ENCODE measurements around the gene BTBD16. TPM values are rescaled to one million over a fixed set of nuclear protein-coding genes. Genes with fewer than 3 reads are reported as not detected.

Gene BTBD16
- total RNA-seq, 1 experiment from 2014 or later: 0.82 TPM

GRCh38 chr10:122348935-122349361 lies 77.9 kb downstream of the BTBD16 start:
- no TSS peak for BruUV-seq (replicated peaks)
- peaks cover 12% of the 10 kb centered on the region for H3K4me1 ChIP-seq (ENCODE audit: control insufficient read depth, insufficient read depth, low read length)
- no peak for DNase-seq (ENCODE audit: low read depth, low spot score)
- no peak overlapping the region for H3K4me3 ChIP-seq (ENCODE audit: low read depth in 2 of 2, low read length in 2 of 2)
- ChIA-PET CTCF (no interaction called here), POLR2A (no interaction called here)
- peaks cover 6% of the 10 kb centered on the region; the same call in 1 of the 2 replicates for H3K9me3 ChIP-seq (ENCODE audit: control insufficient read depth, insufficient read depth, low read depth, low read length)
- no peak overlapping the region for H3K27ac ChIP-seq (ENCODE audit: low read length)
- no peak for TF ChIP-seq TCF7L2 (IDR thresholded peaks at IDR 0.05; ENCODE audit: low read depth, low read length)
- TF ChIP-seq, protein P1, sequence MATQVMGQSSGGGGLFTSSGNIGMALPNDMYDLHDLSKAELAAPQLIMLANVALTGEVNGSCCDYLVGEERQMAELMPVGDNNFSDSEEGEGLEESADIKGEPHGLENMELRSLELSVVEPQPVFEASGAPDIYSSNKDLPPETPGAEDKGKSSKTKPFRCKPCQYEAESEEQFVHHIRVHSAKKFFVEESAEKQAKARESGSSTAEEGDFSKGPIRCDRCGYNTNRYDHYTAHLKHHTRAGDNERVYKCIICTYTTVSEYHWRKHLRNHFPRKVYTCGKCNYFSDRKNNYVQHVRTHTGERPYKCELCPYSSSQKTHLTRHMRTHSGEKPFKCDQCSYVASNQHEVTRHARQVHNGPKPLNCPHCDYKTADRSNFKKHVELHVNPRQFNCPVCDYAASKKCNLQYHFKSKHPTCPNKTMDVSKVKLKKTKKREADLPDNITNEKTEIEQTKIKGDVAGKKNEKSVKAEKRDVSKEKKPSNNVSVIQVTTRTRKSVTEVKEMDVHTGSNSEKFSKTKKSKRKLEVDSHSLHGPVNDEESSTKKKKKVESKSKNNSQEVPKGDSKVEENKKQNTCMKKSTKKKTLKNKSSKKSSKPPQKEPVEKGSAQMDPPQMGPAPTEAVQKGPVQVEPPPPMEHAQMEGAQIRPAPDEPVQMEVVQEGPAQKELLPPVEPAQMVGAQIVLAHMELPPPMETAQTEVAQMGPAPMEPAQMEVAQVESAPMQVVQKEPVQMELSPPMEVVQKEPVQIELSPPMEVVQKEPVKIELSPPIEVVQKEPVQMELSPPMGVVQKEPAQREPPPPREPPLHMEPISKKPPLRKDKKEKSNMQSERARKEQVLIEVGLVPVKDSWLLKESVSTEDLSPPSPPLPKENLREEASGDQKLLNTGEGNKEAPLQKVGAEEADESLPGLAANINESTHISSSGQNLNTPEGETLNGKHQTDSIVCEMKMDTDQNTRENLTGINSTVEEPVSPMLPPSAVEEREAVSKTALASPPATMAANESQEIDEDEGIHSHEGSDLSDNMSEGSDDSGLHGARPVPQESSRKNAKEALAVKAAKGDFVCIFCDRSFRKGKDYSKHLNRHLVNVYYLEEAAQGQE (IDR thresholded peaks at IDR 0.05; ENCODE audit: insufficient read depth in 1 of 2, low read depth in 2 of 2, low read length in 1 of 2): no peak
- ATAC-seq: no peak
- H3K36me3 ChIP-seq (ENCODE audit: control insufficient read depth, insufficient read depth, low read length): no peaks in the 10 kb centered on the region
- H3K27me3 ChIP-seq (ENCODE audit: control insufficient read depth, insufficient read depth, low read length): no peaks in the 10 kb centered on the region
- intact Hi-C loops (cut with micrococcal nuclease; ENCODE audit: unreplicated experiment) (no loop called here), in situ Hi-C loops (cut with HindIII; ENCODE audit: low pct_unique_long_range_greater_than_20kb, low sequenced_read_pairs) (no loop called here)

DNA sequence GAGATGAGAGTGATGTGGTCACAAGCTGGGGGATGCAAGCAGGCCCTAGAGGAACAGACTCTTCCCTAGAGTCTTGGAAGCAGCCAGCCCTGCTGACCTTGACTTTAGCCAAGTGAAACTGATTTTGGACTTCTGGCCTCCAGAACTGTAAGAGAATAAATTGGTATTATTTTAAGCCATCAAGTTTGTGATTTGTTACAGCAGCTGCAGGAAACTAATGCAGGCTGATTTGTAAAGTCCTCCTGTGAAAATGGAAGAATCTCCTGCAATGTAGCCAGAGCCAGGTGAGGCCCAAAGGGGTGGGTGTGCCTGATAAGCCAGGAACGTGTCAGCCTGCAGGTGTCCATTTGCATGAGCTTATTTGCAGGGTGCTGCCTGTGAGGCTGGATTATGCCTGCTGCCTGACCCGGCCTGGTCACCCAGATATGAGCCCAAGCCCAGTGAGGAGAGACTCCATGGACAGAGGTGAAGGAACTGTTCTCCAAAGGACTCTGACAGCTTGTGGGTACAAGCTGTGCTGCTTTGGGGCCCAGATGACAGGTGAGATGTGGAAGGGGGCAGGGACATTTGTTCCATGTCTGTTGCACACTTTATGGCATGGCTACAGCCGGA lies 78.8 kb downstream of the BTBD16 start:
- BruUV-seq (replicated peaks): no TSS peak

DNA sequence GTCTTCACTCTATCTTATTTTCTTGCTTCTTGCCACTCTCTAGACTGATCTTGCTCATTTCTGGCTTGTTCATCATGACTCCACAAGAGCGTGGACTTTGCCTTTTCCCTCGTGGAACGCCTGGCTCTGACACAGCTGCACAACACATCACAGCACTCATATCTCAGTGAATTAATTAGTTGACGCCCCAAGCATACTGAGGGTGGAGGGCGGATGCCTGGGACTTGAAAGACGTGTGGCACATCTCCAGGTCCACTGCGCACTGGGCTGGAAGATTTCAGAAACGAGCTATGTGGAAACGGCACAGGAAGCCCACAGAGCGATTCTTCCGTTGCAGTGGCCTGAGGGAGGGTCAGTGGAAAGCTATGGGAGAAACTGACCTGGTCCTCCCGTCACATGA lies 79.8 kb downstream of the BTBD16 start:
- no TSS peak for BruUV-seq (replicated peaks)
- Histone ChIP-seq H3K27ac (ENCODE audit: low read length) (no peak overlapping the region), H3K4me3 (ENCODE audit: low read depth in 2 of 2, low read length in 2 of 2) (no peak overlapping the region), H3K36me3 (ENCODE audit: control insufficient read depth, insufficient read depth, low read length) (no peaks in the 10 kb centered on the region), H3K9me3 (ENCODE audit: control insufficient read depth, insufficient read depth, low read depth, low read length) (peaks cover 4% of the 10 kb centered on the region; the same call in 1 of the 2 replicates), H3K4me1 (ENCODE audit: control insufficient read depth, insufficient read depth, low read length) (0 out of 2 replicates have a peak, but pooled peaks cover 3% of the 10 kb centered on the region), H3K27me3 (ENCODE audit: control insufficient read depth, insufficient read depth, low read length) (no peaks in the 10 kb centered on the region)
- DNase-seq (ENCODE audit: low read depth, low spot score): no peak
- in situ Hi-C loops (cut with HindIII; ENCODE audit: low pct_unique_long_range_greater_than_20kb, low sequenced_read_pairs) (no loop called here), intact Hi-C loops (cut with micrococcal nuclease; ENCODE audit: unreplicated experiment) (no loop called here)
- no peak for ATAC-seq
- ChIA-PET POLR2A (no interaction called here), CTCF (no interaction called here)
- TF ChIP-seq TCF7L2 (IDR thresholded peaks at IDR 0.05; ENCODE audit: low read depth, low read length): no peak
- TF ChIP-seq POLR2AphosphoS5 (IDR thresholded peaks at IDR 0.05; ENCODE audit: low read depth, low read length): no peak
- TF ChIP-seq, protein P2, sequence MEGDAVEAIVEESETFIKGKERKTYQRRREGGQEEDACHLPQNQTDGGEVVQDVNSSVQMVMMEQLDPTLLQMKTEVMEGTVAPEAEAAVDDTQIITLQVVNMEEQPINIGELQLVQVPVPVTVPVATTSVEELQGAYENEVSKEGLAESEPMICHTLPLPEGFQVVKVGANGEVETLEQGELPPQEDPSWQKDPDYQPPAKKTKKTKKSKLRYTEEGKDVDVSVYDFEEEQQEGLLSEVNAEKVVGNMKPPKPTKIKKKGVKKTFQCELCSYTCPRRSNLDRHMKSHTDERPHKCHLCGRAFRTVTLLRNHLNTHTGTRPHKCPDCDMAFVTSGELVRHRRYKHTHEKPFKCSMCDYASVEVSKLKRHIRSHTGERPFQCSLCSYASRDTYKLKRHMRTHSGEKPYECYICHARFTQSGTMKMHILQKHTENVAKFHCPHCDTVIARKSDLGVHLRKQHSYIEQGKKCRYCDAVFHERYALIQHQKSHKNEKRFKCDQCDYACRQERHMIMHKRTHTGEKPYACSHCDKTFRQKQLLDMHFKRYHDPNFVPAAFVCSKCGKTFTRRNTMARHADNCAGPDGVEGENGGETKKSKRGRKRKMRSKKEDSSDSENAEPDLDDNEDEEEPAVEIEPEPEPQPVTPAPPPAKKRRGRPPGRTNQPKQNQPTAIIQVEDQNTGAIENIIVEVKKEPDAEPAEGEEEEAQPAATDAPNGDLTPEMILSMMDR (IDR thresholded peaks at IDR 0.05): no peak
- TF ChIP-seq SIN3A (IDR thresholded peaks at IDR 0.05; ENCODE audit: borderline replicate concordance, insufficient read depth, low read depth, low read length): no peak
- TF ChIP-seq, protein P1 (IDR thresholded peaks at IDR 0.05; ENCODE audit: insufficient read depth in 1 of 2, low read depth in 2 of 2, low read length in 1 of 2): no peak

More for the DNA sequence above, 78.8 kb downstream of the BTBD16 start:
- Histone ChIP-seq H3K36me3 (ENCODE audit: control insufficient read depth, insufficient read depth, low read length) (no peaks in the 10 kb centered on the region), H3K4me3 (ENCODE audit: low read depth in 2 of 2, low read length in 2 of 2) (no peak overlapping the region), H3K27ac (ENCODE audit: low read length) (no peak overlapping the region), H3K4me1 (ENCODE audit: control insufficient read depth, insufficient read depth, low read length) (peaks cover 5% of the 10 kb centered on the region), H3K9me3 (ENCODE audit: control insufficient read depth, insufficient read depth, low read depth, low read length) (peaks cover 6% of the 10 kb centered on the region; the same call in 1 of the 2 replicates), H3K27me3 (ENCODE audit: control insufficient read depth, insufficient read depth, low read length) (no peaks in the 10 kb centered on the region)
- ATAC-seq (no peak), DNase-seq (ENCODE audit: low read depth, low spot score) (no peak)
- in situ Hi-C loops (cut with HindIII; ENCODE audit: low pct_unique_long_range_greater_than_20kb, low sequenced_read_pairs): no loop called here
- intact Hi-C loops (cut with micrococcal nuclease; ENCODE audit: unreplicated experiment): no loop called here
- ChIA-PET CTCF (no interaction called here), POLR2A (no interaction called here)
- TF ChIP-seq POLR2AphosphoS5 (IDR thresholded peaks at IDR 0.05; ENCODE audit: low read depth, low read length) (no peak), SIN3A (IDR thresholded peaks at IDR 0.05; ENCODE audit: borderline replicate concordance, insufficient read depth, low read depth, low read length) (no peak)

All from Panc1 (cell line).